ENCODE measurements around the gene DDX47.
"Not testable (repeated sequence)": the region's sequence is repeated elsewhere in the genome, so short reads cannot be mapped to it uniquely, and the experiment has no call there.

The DDX47 gene

GRCh38 chr12:12820376-12820775 lies 7.2 kb downstream of the DDX47 start:
- not testable (repeated sequence) for DNase-seq (ENCODE audit: low read depth, low spot score)

DNA sequence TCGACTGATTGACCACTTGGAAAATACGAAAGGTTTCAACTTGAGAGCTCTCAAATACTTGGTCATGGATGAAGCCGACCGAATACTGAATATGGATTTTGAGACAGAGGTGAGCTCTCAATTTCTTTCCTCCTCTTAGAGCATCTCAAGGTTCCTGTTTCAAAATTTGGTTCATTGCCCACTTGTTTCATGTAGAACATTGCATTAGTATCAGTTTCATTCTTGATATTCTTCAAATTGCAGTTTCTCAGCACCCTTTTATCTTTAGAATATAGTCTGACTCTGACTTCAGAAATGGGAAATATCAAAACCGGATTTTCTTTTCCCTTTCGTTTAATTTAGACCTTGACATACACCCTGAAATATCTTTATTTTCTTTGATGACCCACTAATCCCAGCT lies 8.8 kb downstream of the DDX47 start:
- DNase-seq (ENCODE audit: low read depth, low spot score): no peak

- DNase-seq (ENCODE audit: low read depth, low spot score): no peak
Observed at GRCh38 chr12:12822886-12823285, 9.7 kb downstream of the DDX47 start.

DNA sequence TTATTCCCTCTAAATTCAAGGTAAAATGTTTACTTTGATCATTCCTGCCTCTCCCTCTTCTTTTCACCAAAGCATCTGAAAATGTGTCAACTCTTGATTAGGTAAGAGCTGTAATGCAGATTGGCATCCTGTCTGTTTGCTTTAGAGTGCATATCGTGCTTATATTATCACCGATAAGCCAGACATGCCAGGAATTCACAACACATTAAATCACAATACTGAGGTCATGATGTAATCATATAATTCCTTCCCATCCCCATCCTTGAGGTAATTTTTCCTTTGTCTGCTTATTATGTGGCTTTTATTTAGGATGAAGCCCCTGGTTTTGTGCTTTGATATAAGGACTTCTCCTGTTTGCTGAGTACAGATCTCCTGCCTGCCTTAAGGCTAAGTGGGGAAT lies 10.2 kb downstream of the DDX47 start:
- no peak for DNase-seq (ENCODE audit: low read depth, low spot score)

GRCh38 chr12:12823811-12824210 lies 10.7 kb downstream of the DDX47 start:
- DNase-seq (ENCODE audit: low read depth, low spot score): no peak

DNA sequence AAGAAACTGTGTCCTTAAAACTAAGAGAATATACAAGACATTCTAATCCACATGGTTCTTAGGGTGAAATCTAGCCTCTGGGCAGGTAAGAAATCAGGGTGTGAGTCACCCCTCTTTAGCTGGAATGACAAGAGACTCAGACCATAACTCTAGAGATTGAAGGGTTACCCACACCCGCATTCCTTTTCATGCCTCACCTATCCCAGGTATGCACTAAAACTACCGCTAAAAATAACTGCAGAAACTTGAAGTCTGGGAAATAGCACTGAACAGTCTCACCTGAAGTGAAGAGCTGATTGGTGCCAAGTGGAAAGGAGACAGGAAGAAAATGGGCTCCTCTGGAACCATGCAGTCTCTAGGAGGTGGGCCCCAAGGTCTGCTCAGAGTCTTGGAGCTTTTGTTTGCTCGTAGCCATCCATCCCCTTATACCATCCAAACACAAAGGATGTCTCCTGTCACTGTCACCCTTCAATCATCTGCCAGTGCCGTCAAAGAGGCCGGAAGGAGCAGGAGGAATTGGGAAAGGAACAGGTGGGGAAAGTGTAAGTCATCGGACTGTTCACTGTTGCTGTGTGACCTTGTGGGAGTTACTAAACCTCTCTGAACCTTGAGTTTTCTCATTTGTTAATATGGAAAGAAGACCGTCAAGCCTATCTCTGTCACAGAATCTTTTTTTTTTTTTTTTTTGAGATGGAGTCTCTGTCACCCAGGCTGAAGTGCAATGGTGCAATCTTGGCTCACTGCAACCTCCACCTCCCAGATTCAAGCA lies 22.4 kb downstream of the DDX47 start:
- DNase-seq (ENCODE audit: low read depth, low spot score): no peak

GRCh38 chr12:12836571-12836970 lies 23.4 kb downstream of the DDX47 start:
- DNase-seq (ENCODE audit: low read depth, low spot score): no peak

DNA sequence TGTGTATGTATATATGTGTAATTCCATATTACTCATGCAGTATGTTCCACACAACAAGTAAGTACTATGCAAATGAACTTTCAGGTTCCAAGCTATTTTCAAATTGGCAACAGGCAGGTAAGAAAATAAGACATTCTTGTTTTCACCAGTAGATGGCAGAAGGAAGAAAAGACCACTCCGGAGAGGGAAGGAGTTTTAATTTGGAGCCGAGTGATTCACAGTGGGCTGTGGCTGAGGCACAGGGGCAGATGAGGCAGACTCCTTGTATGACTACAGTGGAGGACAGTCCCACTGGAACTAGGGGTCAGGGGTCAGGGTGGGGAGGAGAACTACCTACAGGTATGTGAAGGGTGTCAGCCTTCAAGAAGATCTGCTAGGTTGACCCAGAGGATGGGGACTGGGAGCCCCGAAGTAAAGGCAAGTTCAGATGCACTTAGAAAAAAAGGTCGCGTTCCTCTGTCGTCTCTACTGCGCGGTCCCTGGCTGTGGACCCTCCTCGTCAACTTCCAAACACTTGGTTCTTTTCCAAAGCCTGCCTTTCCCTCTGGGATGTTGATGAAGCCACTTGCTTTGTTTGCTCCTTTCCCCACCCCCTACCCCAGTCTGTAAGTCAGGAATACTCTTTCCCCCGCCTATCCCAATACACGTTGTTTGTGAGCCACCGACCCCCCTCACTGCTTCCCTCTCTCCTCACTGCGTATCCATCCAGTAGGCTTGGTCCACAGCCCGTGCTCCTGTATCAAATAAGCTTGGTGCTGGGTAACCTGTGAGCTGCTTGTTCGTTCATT lies 24.1 kb downstream of the DDX47 start:
- DNase-seq (ENCODE audit: low read depth, low spot score): peak; percentile 49

DNA sequence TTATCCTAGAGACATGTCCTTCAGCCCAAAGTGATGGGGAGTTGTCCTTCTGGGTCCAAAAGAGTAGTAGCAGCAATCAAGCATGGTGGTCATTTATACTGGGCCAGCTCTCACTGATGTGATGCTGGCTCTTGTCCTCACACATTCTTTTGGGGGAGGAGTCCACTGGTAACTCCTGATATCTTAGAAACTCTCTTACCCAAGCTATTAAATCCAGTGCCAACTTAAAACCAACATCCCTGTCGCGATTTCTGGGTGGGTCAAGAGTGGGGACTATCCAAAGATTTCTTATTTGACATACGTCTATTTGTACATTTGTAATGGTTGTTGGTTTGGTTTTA lies 24.6 kb downstream of the DDX47 start:
- DNase-seq (ENCODE audit: low read depth, low spot score): no peak

DNA sequence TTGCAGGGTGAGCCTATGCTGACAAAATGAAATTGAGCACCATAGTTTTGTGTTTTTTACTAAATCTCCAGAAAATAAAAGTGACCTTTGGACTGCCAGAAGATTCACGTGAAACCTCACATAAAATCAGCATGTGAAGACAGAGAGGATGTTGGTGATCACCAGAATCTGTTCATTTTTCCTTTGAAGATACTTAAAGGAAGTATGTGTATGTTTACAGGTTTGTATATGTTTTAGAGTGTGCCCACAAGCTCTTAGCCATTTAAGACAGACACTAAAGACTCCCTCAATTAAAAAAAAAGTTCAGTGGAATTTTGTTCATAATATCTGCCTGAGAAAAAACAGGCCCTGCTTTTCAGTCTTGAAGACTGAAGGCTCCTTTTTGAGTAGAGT lies 25.9 kb downstream of the DDX47 start:
- DNase-seq (ENCODE audit: low read depth, low spot score): no peak

DNA sequence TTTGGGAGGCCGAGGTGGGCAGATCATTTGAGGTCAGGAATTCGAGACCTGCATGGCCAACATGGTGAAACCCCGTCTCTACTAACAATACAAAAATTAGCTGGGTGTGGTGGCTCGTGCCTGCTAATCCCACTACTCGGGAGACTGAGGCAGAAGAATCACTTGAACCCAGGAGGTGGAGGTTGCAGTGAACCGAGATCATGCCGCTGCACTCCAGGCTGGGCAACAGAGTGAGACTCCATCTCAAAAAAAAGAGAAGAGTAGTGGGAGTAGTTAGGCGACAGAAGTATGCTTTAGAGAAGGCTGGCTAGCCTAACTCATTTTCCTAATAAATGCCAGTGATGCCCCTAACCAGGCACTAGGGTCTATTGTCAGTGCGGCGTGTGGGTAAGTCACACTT lies 26.3 kb downstream of the DDX47 start:
- not testable (repeated sequence) for DNase-seq (ENCODE audit: low read depth, low spot score)

GRCh38 chr12:12839873-12840579 lies 26.9 kb downstream of the DDX47 start:
- peak; percentile 9 for DNase-seq (ENCODE audit: low read depth, low spot score)

DNA sequence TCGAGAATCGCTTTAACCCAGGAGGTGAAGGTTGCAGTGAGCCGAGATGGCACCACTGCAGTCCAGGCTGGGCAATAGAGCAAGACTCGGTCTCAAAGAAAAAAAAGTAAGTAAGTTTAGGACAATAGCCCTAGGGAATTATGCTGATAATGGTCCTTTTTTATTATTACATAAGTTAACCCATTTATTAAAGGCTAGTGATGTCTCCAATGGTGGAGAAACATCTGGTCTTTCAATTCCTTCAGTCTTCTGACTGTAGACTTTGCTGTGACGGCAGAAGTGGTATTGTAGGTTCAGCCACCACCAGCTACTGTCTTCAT lies 27.4 kb downstream of the DDX47 start:
- DNase-seq (ENCODE audit: low read depth, low spot score): no peak

GRCh38 chr12:12841428-12841827 lies 28.3 kb downstream of the DDX47 start:
- DNase-seq (ENCODE audit: low read depth, low spot score): peak; percentile 13

- peak; percentile 23 for DNase-seq (ENCODE audit: low read depth, low spot score)
Observed at GRCh38 chr12:12845794-12846243, 32.7 kb downstream of the DDX47 start.

- DNase-seq (ENCODE audit: low read depth, low spot score): not testable (repeated sequence)
Observed at GRCh38 chr12:12846780-12847179, 33.6 kb downstream of the DDX47 start.

DNA sequence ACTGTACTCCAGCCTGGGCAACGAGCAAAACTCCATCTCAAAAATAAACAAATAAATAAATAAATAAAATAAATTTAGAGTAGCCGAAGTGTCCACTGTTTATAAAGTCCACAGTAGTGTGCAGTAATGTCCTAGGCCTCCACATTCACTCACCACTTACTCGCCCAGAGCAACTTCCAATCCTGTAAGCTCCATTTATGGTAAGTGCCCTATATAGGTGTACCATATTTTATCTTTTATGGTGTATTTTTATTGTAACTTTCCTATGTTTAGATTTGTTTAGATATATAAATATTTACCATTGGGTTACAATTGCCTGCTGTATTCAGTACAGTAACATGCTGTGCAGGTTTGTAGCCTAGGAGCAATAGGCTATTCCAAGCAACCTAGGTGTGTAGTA lies 40.3 kb downstream of the DDX47 start:
- no peak for DNase-seq (ENCODE audit: low read depth, low spot score)

- DNase-seq (ENCODE audit: low read depth, low spot score): no peak
Observed at GRCh38 chr12:12859690-12860089, 46.5 kb downstream of the DDX47 start.

DNA sequence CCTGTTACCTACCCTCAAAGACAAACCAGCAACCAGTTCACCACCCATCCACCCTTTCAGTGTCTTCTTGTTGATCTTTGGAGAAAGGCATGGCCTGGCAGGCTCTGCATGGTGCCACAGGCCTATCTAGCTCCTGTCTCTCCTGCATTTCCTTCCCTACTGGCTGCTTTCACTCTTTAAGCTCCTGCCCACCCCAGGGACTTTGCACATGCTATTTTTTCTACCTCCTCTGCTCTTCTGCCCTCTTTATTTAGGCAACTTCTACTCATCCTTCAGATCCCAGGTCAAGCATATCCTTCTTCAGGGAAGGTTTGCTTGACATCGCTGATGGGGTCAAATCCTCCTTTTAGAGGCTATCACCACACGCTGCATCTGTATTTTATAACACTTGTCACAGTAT lies 51.1 kb downstream of the DDX47 start:
- DNase-seq (ENCODE audit: low read depth, low spot score): no peak

DNA sequence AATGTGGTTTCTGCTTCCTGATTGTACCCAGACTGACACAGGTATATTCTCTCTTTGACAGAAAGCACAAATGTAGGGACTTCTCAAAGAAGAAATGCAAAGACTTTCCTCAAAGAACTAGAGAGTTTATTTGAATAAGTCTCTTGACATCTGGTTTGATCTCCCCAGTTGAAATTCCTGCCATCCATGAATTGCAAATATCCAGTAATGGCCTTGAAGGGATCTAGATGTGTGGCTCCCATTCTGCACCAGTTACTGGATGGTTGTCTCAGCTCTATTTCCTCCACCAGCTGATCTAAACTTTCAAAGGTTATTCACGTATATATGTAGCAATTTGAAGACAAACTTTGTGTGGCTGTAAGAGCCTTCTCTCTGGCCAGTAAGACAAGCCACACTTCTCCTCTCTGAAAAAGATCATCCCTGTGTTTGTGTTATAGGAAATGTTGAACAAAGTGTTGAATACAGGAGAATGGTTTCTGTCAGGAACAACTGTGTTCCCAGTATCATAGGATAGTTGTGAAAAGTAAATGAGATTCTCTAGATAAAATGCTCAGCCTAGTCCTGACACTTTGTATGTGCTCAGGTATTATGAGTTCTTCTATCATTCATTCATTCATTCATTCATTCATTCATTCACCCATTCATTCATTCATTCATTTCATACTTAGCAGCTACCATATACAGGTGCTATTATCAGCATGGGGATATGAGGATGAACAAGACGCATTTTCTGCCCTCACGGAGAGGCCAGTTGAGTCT lies 55.5 kb downstream of the DDX47 start:
- DNase-seq (ENCODE audit: low read depth, low spot score): no peak

- DNase-seq (ENCODE audit: low read depth, low spot score): no peak
Observed at GRCh38 chr12:12870465-12870864, 57.3 kb downstream of the DDX47 start.

DNA sequence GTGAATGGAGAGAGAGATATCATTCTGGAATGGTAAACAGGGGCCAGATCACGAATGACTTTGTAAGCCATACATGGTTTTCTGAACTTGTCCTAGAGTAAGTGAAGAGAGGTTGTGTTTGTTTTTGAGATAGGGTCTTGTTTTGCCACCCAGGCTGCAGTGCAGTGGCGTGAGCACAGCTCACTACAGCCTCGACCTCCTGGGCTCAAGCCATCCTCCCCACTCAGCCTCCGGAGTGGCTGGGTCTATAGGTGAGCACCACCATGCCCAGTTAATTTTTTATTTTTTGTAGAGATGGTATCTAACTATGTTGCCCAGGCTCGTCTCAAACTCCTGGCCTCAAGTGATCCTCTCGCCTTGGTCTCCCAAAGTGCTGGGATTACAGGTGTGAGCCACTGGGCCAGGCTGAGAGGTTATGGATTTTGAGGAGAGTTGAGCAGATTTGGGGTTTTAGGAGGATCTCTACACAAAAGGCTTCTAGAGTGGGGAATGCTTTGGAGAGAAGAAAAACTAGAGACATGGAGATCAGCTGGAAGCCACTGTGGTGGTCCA lies 58.5 kb downstream of the DDX47 start:
- no peak for DNase-seq (ENCODE audit: low read depth, low spot score)
